Activated naive CD8-positive, alpha-beta T cell treated with anti-CD3 and anti-CD28 coated beads, Interleukin-2, amount 50 U/mL, for 16 hours (primary cell): Measurements from ENCODE around the gene ACER3.

Experiments
- DNase-seq: peaks from one replicate; pipeline ENCODE4 v3.0.0-alpha.2; 2020; ENCODE audit warnings: low read depth, low spot score

Gene ACER3

GRCh38 chr11:77074205-77074604, 213.5 kb downstream of the ACER3 start:
- DNase-seq, result no peak

DNA sequence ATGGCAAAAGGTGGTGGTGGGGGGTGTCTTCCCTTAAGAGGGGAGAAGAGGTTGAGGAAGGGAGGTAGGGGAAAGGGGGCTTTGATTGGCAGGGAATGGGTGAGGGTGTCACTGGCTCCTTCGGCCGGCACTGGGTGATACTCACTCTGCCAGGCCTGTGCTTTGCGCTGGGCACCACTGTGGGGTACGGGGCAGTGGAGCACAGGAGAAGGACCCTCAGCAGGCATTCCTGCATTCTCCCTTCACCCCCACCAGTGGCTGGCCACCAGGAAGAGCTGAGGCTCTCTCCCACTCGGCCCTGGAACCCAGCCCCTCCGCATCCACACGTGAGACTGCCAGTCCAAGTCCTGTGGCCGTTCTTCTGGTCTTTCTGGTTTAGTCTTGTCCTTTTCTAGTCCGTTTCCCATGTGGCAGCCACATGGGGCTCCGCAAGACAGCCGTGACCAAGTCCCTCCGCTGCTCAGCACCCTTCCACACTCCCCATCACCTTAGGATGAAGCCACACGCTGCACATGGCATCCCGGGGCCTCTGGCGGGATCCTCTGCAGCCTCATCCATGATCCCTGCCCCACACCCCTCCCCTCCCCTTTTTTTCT, 214.0 kb downstream of the ACER3 start:
- no peak for DNase-seq

- DNase-seq, result no peak
Observed at GRCh38 chr11:77075425-77075905, 214.7 kb downstream of the ACER3 start.
